ENCODE results near the gene ZCWPW2.

ZCWPW2 gene

GRCh38 chr3:28386049-28386448 is 37.5 kb downstream of the ZCWPW2 start:
- DNase-seq = no peak

GRCh38 chr3:28388978-28389377 is 40.5 kb downstream of the ZCWPW2 start:
- DNase-seq = no peak

- DNase-seq = no peak
These were observed 50.7 kb downstream of the ZCWPW2 start for GRCh38 chr3:28399206-28399605.

DNA sequence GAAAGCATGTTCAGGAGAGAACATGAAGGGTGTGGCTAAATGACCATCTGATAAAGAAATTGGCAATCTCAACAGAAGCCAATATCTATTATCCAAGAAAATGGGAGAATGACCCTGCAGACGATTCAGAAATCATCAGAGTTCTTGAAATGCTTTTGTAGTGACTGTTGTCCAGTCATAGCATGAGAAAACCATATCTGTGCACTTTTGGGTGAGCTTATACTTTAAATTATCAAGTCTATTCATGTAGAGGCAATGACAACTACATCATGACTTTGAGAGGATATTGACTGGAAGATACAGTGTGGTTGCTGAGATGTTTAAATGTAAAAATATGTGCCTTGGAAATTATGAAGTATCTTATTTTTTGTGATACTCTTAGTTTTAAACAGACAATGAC is 57.7 kb downstream of the ZCWPW2 start:
- no peak for DNase-seq

DNA sequence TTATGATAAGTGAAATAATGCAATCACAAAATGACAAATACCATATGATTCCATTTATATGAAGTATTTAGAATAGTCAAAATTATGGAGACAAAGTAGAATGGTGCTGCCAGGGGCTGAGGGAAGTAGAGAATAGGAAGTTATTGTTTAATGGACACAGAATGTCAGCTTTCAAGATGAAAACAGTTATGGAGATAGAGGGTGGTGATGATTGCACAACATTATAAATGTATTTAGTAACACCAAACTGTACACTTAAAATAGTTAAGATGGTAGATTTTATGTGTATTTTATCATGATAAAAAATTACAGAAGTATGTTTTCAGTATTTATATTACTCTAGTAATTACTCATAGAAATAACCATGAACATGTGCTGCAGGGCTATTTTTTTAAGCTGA is 100.9 kb downstream of the ZCWPW2 start:
- DNase-seq = no peak

- no peak for DNase-seq
These were observed 114.3 kb downstream of the ZCWPW2 start for GRCh38 chr3:28462866-28463265.

DNA sequence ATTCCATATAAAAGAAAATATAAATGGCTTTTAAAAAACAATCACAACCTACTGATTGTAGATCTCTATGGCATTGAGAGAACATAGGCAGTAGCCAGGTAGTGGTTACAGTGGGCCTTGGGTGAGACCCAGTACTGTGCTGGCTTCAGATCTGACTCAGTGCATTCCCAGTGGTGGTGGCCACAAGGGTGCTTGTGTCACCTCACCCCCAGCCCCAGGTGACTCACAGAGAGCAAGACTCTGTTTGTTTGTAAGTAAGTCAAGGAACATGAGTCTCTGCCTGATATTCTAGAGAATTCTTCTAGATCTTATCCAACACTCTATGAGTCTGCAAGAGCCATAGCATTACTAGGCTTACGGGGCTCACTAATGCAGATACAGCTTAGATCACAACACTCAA is 118.9 kb downstream of the ZCWPW2 start:
- no peak for DNase-seq

DNA sequence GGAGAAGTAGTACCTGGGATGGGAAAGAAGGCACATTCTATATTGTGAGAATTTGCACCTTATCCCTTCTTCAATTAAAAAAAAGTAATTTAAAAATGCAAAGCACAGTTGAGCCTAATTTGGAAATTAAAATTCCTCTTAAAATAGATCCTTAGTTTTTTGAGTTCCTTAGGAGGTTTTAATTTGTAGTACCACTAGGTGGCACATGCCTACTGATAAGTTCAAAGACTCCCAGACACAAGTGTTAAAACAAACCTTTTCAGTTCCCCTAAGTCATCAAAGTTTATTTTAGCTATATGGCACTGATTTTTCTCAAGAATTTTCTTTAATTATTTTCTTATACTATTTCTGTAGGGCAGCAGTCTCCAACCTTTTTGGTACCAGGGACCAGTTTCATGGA is 127.7 kb downstream of the ZCWPW2 start:
- DNase-seq = no peak

DNA sequence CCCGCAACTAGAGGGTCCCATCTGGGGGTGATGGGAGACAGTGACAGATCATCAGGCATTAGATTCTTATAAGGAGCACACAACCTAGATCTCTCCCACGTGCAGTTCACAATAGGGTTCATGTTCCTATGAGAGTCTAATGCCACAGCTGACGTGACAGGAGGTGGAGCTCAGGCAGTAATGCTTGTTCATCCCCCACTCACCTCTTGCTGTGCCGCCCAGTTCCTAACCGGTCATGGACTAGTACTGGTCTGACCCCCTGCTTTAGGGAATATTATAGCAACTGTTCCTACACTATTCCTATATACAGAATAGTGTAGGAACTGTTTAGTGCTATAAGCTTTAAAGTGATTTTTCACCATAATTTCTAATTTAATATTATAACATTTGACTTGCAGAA is 128.2 kb downstream of the ZCWPW2 start:
- DNase-seq = no peak

GRCh38 chr3:28485164-28485563 is 136.6 kb downstream of the ZCWPW2 start:
- no peak for DNase-seq

GRCh38 chr3:28495301-28495700 is 146.8 kb downstream of the ZCWPW2 start:
- no peak for DNase-seq

DNA sequence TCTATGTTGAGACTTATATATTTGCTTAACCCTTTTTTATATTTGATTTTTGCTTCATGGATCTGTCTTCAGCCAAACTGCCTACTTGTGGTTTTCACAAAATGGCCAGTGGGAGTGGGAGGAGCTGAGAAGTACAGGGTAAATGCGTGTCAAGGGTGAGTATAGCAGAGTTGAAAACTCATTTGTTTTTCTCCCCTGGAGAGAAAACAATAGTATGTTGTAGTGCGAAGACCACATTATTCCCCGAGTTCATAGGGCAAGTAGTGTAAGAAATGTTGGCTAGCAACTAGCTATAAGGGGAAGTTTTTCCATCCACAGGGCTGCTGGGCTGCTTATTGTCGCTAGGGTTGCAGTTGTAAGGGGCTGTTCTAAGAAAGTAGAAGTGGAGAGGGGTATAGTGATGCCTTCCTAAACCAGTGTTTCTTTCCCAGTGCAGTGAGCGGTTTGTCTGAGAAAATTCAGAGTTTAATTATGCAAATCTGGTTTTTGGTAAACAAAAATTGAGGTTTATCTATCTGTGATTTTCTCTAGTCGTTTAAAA is 153.9 kb downstream of the ZCWPW2 start:
- no peak for DNase-seq

DNA sequence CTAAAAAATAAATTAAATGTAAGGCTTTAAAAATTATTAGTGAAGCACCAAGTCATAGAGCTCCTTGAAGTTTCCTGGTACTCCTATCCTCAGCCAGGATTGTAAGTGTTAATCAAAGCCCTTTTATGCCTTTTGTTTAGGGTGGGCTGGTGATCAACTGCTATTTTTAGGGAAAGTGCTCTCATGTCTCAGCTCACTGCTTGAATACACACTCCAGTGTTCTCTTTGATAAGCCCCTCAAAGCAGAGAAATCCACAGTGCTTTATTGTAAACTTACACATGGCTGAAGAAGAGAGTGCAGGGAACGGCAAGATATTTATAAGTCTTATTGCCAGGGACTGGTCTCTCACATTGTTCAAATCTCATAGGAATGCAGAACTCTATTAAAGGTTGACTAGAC is 156.5 kb downstream of the ZCWPW2 start:
- no peak for DNase-seq

DNA sequence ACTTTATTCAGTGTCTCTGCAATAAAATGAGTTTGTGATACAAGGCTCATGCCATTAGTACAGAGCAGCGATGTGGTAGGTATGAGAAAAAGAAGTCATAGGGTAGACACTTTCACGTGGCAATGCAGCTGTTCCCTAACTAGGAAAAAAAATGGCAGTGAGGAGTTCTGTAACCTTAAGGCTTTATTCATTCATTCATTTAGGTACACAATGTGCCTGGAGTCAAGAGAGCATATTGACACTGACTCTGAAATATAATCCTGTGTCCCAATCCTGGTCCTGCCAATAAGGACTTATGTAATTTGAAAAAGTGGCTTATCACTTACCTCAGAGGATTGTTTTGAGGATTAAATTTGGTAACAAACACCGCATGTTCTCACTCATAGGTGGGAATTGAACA is 173.1 kb downstream of the ZCWPW2 start:
- DNase-seq = no peak

GRCh38 chr3:28542351-28542750 is 193.8 kb downstream of the ZCWPW2 start:
- DNase-seq = no peak

GRCh38 chr3:28544236-28544635 is 195.7 kb downstream of the ZCWPW2 start:
- no peak for DNase-seq

DNA sequence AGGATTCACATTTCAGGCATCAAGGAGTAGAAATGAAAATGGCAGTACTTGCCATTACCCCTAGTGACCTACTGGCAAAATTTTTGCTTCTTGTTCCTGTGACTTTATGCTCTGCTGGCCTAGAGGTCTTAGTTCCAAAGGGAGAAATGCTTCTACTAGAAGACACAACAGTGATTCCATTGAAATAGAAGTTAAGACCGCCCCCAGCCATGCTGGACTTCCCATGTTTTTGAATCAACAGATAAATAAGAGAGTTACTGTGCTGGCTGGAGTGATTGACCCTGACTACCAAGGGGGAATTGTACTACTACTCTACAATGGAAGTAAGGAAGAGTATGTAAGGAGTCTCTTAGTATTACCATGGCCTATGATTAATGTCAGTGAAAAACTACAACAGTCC is 196.3 kb downstream of the ZCWPW2 start:
- DNase-seq = no peak

DNA sequence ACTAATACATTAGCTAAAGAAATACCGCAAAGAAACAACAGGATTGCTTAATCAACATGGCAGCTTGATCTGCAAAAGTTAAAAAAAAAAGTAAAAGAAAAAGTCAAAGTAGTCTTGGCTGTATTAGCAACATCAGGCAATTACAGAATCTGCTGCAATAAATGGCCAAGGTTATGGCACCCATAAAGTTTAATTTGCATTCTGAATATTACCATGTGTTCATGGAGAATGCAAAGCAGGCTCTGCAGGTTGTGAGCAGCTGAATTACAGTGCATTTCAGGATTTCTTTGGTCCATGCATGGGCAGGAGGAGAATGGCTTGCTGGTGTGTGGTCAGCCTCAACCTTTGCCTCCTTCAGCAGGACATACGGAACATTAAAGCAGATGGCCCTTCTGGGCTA is 199.2 kb downstream of the ZCWPW2 start:
- no peak for DNase-seq

DNA sequence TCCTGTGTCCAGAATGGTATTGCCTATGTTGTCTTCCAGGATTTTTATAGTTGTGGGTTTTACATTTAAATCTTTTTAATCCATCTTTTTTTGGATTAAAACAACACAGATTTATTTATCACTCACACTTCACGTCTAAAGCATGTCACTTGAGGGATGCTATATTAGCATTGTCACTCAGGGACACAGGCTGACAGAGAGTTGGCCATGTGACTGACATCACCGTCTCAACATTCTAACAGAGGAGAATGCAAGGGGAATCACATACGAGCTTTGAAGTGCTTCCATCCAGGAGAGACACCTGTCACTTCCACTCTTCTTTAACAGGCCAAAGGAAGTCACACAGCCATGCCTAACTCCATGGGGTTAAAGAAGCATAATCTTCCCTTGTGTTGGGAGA is 204.7 kb downstream of the ZCWPW2 start:
- no peak for DNase-seq

- no peak for DNase-seq
These were observed 207.7 kb downstream of the ZCWPW2 start for GRCh38 chr3:28556195-28556594.

- no peak for DNase-seq
These were observed 215.7 kb downstream of the ZCWPW2 start for GRCh38 chr3:28564211-28564610.

DNA sequence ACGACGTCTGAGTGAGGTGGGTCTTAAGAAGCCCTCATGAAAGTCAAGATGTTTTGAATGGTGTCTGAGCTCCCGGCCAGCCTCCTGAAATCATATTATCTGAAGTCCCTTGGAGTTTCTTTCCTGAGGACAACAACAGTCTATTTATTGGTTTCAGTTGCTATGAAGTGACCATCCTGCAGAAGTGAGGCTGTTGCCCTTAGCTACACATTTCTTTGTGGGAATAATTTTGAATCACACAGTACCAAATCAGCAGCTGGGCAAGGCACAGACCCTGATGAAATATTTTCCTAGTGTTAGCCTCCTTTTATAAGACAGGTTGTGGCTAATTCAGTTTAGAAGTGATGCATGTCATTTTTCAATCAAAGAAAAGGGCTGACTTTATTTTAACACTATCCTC is 220.8 kb downstream of the ZCWPW2 start:
- DNase-seq = no peak

DNA sequence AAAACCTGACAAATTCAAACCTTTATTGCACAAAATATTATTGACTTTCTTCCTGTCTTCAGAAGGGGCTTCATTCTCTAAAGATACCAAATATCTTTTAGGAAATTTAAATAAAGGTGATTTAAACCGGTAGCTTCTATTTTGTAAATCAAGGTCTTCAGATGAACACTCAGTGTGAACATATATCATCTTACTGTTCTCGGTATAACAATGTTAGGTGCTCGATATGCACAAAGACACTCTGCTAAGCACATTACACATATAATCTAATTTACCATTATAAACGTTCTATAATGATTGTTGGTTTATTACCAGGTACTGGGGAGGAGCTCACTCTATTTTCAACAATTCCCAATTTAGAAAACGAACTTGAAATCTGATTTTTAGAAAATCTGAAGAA is 225.5 kb downstream of the ZCWPW2 start:
- no peak for DNase-seq

- no peak for DNase-seq
These were observed 226.7 kb downstream of the ZCWPW2 start for GRCh38 chr3:28575100-28575745.

Measured in NCI-H187 treated with DMSO at 0.1 percent for 48 hours (cell line).